GM12874 (cell line): ENCODE results near the gene ZNF343.

Source experiments
- TF ChIP-seq, protein P1 (sequence below): IDR thresholded peaks from 2 replicates; pipeline ENCODE4 v1.5.1; 2011; ENCODE audit warnings: low read depth, mild to moderate bottlenecking, control low read depth, low read length, moderate library complexity; ENCODE audit not compliant: insufficient read depth

ZNF343 gene

DNA sequence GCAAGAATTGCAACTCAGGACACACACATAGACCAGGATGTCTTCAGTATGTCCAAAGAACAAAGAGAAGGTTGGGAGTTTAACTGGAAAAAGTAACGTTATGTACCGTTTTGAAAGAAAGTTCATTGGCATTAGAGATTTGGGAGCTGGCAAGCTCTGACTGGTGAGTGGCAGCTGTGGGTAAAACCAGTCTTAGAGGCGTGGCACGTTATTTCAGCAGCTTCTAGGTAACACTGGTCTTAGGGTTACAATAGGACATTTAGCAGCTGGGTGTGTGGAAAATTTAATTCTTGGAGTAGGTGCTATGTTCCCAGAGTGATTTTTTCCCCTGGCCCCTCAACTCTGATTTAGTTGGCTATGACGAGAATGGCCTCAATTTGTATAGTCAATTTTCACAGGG, 57.3 kb downstream of the ZNF343 start:
- TF ChIP-seq, protein P1, sequence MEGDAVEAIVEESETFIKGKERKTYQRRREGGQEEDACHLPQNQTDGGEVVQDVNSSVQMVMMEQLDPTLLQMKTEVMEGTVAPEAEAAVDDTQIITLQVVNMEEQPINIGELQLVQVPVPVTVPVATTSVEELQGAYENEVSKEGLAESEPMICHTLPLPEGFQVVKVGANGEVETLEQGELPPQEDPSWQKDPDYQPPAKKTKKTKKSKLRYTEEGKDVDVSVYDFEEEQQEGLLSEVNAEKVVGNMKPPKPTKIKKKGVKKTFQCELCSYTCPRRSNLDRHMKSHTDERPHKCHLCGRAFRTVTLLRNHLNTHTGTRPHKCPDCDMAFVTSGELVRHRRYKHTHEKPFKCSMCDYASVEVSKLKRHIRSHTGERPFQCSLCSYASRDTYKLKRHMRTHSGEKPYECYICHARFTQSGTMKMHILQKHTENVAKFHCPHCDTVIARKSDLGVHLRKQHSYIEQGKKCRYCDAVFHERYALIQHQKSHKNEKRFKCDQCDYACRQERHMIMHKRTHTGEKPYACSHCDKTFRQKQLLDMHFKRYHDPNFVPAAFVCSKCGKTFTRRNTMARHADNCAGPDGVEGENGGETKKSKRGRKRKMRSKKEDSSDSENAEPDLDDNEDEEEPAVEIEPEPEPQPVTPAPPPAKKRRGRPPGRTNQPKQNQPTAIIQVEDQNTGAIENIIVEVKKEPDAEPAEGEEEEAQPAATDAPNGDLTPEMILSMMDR: no peak

DNA sequence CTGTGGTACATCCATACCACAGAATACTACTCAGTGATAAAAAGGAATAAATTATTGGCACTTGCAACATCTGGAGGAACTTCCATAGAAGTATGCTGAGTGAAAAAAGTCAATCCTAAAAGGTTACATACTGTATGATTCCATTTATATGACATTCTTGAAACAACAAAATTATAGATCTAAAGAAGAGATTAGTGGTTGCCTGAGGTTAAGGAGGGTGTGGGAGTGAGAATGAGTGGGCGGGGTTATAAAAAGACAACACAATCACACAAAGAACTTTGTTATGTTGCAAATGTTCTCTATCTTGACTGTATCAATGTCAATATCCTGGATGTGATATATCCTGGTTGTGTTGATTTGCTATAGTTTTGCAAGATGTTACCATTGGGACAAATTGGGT, 59.3 kb downstream of the ZNF343 start:
- TF ChIP-seq, protein P1: no peak

DNA sequence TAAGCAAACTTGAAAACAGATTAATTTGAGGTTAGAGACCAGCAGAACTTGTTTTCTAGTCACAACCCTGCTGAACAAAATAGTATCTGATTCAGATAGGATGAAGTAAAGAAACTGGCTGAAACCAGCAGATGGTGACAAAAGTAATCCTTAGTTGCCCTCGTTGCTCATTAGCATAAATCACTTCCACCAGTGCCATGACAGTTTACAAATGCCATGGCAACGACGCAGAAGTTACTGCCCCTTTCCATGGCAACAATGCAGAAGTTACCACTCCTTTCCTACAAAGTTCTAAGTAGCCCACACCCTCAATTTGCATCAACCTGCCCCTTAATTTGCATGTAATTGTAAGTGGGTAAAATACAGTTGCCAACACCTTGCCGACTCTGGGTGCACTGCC, 61.9 kb downstream of the ZNF343 start:
- TF ChIP-seq, protein P1: no peak
